DOHH2 (cell line): ENCODE measurements around the gene GNPTAB.
"Not testable (repeated sequence)": the region's sequence is repeated elsewhere in the genome, so short reads cannot be mapped to it uniquely, and the experiment has no call there.

Experiments used
- H3F3A ChIP-seq: fragments of 200-600 bp; sonication (generic), shearing (Covaris generic); 2 replicates; pipeline ENCODE4 v1.6.0; 2016; ENCODE audit warnings: antibody characterized with exemption, mild to moderate bottlenecking; ENCODE audit not compliant: control insufficient read depth, insufficient read depth
- H3K27ac ChIP-seq: fragments of 200-600 bp; sonication (generic); 2 replicates; pipeline ENCODE4 v1.5.1; 2014; ENCODE audit warnings: low read depth, mild to moderate bottlenecking, low read length, moderate library complexity
- H3K27me3 ChIP-seq: fragments of 200-600 bp; sonication (generic); 2 replicates; pipeline ENCODE4 v1.6.1; 2014; ENCODE audit warnings: mild to moderate bottlenecking, low read length, mixed read lengths; ENCODE audit not compliant: control insufficient read depth
- H3K36me3 ChIP-seq: fragments of 200-600 bp; sonication (generic); 2 replicates; pipeline ENCODE4 v1.6.1; 2014; ENCODE audit warnings: mild to moderate bottlenecking, low read length, moderate library complexity, mixed read lengths; ENCODE audit not compliant: control insufficient read depth
- H3K4me1 ChIP-seq: fragments of 200-600 bp; sonication (generic); 2 replicates; pipeline ENCODE4 v1.6.1; 2014; ENCODE audit warnings: mild to moderate bottlenecking, low read length, mixed read lengths; ENCODE audit not compliant: control insufficient read depth
- H3K4me2 ChIP-seq: fragments of 200-600 bp; sonication (generic); 2 replicates; pipeline ENCODE4 v1.6.0; 2014; ENCODE audit warnings: mild to moderate bottlenecking, low read length, moderate library complexity
- H3K4me3 ChIP-seq: fragments of 200-600 bp; sonication (generic); 2 replicates; pipeline ENCODE4 v1.5.1; 2014; ENCODE audit warnings: mild to moderate bottlenecking, low read length, mixed read lengths
- H3K79me2 ChIP-seq: fragments of 200-600 bp; sonication (generic); 2 replicates; pipeline ENCODE4 v1.6.1; 2014; ENCODE audit warnings: mild to moderate bottlenecking, low read length, mixed read lengths; ENCODE audit not compliant: control insufficient read depth
- H3K9me2 ChIP-seq: fragments of 200-600 bp; sonication (generic); replicated peaks from 2 replicates; pipeline ENCODE4 v1.6.1; 2014; ENCODE audit warnings: mild to moderate bottlenecking, low read length, mixed read lengths; ENCODE audit not compliant: control insufficient read depth
- H3K9me3 ChIP-seq: fragments of 200-600 bp; sonication (generic); 2 replicates; pipeline ENCODE4 v1.6.1; 2014; ENCODE audit warnings: antibody characterized with exemption, low read length, mixed read lengths; ENCODE audit not compliant: control insufficient read depth, insufficient read depth
- H4K20me1 ChIP-seq: fragments of 200-600 bp; sonication (generic); 2 replicates; pipeline ENCODE4 v1.6.0; 2014; ENCODE audit warnings: low read depth, mild to moderate bottlenecking, antibody characterized with exemption, low read length, moderate library complexity; ENCODE audit not compliant: control insufficient read depth, insufficient read depth
- EZH2phosphoT487 ChIP-seq: fragments of 200-600 bp; sonication (generic); IDR thresholded peaks from 2 replicates; pipeline ENCODE4 v1.6.1; 2017; ENCODE audit warnings: borderline replicate concordance, mild to moderate bottlenecking, antibody characterized with exemption, low read length, moderate library complexity, mixed read lengths
- TF ChIP-seq, protein P1 (sequence below): fragments of 200-600 bp; sonication (generic); IDR thresholded peaks from one replicate; pipeline ENCODE4 v1.5.1; 2014; ENCODE audit warnings: antibody characterized with exemption, mild to moderate bottlenecking, low read depth, low read length; ENCODE audit not compliant: poor library complexity, severe bottlenecking

The GNPTAB gene

DNA sequence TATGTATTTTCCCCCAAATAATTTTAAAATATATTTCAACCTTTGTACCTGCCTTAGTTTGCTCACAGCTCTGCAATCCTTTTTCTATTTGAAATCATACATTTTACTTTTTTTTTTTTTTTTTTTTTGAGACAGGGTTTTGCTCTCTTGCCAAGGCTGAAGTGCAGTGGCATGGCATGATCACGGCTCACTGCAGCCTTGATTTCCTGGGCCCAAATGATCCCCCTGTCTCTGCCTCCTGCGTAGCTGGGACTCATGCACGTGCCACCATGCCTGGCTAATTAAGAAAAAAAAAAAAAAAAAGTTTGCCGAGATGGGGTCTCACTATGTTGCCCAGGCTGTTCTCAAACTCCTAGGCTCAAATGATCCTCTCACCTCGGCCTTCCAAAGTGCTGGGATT, 90.2 kb downstream of the GNPTAB start:
- H3K4me3 ChIP-seq = no peak overlapping the region
- no peaks in the 10 kb centered on the region for H3K27me3 ChIP-seq
- H4K20me1 ChIP-seq = no peaks in the 10 kb centered on the region
- H3K27ac ChIP-seq = no peak overlapping the region
- TF ChIP-seq, protein P1, sequence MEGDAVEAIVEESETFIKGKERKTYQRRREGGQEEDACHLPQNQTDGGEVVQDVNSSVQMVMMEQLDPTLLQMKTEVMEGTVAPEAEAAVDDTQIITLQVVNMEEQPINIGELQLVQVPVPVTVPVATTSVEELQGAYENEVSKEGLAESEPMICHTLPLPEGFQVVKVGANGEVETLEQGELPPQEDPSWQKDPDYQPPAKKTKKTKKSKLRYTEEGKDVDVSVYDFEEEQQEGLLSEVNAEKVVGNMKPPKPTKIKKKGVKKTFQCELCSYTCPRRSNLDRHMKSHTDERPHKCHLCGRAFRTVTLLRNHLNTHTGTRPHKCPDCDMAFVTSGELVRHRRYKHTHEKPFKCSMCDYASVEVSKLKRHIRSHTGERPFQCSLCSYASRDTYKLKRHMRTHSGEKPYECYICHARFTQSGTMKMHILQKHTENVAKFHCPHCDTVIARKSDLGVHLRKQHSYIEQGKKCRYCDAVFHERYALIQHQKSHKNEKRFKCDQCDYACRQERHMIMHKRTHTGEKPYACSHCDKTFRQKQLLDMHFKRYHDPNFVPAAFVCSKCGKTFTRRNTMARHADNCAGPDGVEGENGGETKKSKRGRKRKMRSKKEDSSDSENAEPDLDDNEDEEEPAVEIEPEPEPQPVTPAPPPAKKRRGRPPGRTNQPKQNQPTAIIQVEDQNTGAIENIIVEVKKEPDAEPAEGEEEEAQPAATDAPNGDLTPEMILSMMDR = no peak
- TF ChIP-seq EZH2phosphoT487 = no peak
- H3K9me2 ChIP-seq = no peaks in the 10 kb centered on the region
- no peaks in the 10 kb centered on the region for H3K79me2 ChIP-seq
- H3F3A ChIP-seq = peaks cover 19% of the 10 kb centered on the region; the same call in 1 of the 2 replicates
- H3K4me2 ChIP-seq = no peak overlapping the region
- H3K9me3 ChIP-seq = no peaks in the 10 kb centered on the region
- H3K36me3 ChIP-seq = peaks cover 32% of the 10 kb centered on the region
- peaks cover 45% of the 10 kb centered on the region for H3K4me1 ChIP-seq

- Histone ChIP-seq H3K9me3 (no peaks in the 10 kb centered on the region), H3F3A (peaks cover 19% of the 10 kb centered on the region; the same call in 1 of the 2 replicates), H3K4me1 (peaks cover 30% of the 10 kb centered on the region), H3K4me2 (no peak within 1 kb of the TSS), H3K27me3 (no peaks in the 10 kb centered on the region), H3K79me2 (no peaks in the 10 kb centered on the region), H4K20me1 (no peaks in the 10 kb centered on the region), H3K27ac (no peak within 1 kb of the TSS), H3K4me3 (no peak within 1 kb of the TSS), H3K9me2 (no peaks in the 10 kb centered on the region), H3K36me3 (peaks cover 17% of the 10 kb centered on the region)
- TF ChIP-seq EZH2phosphoT487 = no peak
- TF ChIP-seq, protein P1 = no peak
Observed at GRCh38 chr12:101738920-101739665, 91.7 kb downstream of the GNPTAB start, which contains the start of gene SYCP3. Gene SYCP3, minus strand, starts transcription at chr12:101739462. Its CDS starts 1,527 bp downstream, at chr12:101737935.

DNA sequence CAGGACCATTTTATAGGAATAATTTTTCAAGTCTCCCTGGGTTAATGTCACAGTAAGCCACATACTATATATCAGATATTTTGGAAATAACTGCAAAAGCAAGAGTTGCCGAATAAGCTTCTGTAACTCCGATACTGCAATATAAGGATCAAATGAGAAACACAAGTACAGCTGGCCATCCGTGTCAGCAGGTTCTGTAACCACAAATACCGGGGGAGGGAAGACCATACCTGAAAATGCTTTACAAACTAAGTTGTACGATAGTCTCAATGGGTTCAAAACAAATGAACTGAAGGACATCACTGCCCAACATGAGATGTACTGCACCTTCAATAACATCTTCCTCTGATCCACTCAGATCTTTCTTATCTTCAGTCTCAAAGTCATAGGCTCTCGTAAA, 93.3 kb downstream of the GNPTAB start:
- H3K36me3 ChIP-seq = peaks cover 14% of the 10 kb centered on the region
- H3K9me2 ChIP-seq = no peaks in the 10 kb centered on the region
- H4K20me1 ChIP-seq = no peaks in the 10 kb centered on the region
- no peaks in the 10 kb centered on the region for H3K27me3 ChIP-seq
- no peaks in the 10 kb centered on the region for H3K79me2 ChIP-seq
- H3K4me3 ChIP-seq = no peak overlapping the region
- H3K4me2 ChIP-seq = no peak overlapping the region
- H3K9me3 ChIP-seq = no peaks in the 10 kb centered on the region
- H3F3A ChIP-seq = peaks cover 10% of the 10 kb centered on the region; the same call in 1 of the 2 replicates
- H3K27ac ChIP-seq = no peak overlapping the region
- peaks cover 26% of the 10 kb centered on the region for H3K4me1 ChIP-seq
- TF ChIP-seq, protein P1 = no peak
- TF ChIP-seq EZH2phosphoT487 = no peak

- not testable (repeated sequence) for H3K9me3 ChIP-seq, H3K9me2 ChIP-seq, H3K4me2 ChIP-seq, H3K4me3 ChIP-seq, H3F3A ChIP-seq, H3K79me2 ChIP-seq, H3K27me3 ChIP-seq, H3K27ac ChIP-seq, H4K20me1 ChIP-seq
- Histone ChIP-seq H3K4me1 (peaks cover 19% of the 10 kb centered on the region), H3K36me3 (peaks cover 15% of the 10 kb centered on the region)
Observed at GRCh38 chr12:101734482-101734881, 96.3 kb downstream of the GNPTAB start.
